HG03520 (cell line): ENCODE data around the gene WNK1.
"Not testable (repeated sequence)": the region's sequence is repeated elsewhere in the genome, so short reads cannot be mapped to it uniquely, and the experiment has no call there.

ENCODE experiments used
- ATAC-seq: cut with Tn5 transposase; IDR thresholded peaks from one replicate; pipeline ENCODE4 v1.9.1; 2021; ENCODE audit warnings: mild to moderate bottlenecking, moderate library complexity; ENCODE audit not compliant: unreplicated experiment

Gene WNK1

GRCh38 chr12:777550-778047 lies 25.2 kb downstream of the WNK1 start:
- ATAC-seq, result no peak

- no peak for ATAC-seq
Measured at GRCh38 chr12:778615-779014, 26.2 kb downstream of the WNK1 start.

DNA sequence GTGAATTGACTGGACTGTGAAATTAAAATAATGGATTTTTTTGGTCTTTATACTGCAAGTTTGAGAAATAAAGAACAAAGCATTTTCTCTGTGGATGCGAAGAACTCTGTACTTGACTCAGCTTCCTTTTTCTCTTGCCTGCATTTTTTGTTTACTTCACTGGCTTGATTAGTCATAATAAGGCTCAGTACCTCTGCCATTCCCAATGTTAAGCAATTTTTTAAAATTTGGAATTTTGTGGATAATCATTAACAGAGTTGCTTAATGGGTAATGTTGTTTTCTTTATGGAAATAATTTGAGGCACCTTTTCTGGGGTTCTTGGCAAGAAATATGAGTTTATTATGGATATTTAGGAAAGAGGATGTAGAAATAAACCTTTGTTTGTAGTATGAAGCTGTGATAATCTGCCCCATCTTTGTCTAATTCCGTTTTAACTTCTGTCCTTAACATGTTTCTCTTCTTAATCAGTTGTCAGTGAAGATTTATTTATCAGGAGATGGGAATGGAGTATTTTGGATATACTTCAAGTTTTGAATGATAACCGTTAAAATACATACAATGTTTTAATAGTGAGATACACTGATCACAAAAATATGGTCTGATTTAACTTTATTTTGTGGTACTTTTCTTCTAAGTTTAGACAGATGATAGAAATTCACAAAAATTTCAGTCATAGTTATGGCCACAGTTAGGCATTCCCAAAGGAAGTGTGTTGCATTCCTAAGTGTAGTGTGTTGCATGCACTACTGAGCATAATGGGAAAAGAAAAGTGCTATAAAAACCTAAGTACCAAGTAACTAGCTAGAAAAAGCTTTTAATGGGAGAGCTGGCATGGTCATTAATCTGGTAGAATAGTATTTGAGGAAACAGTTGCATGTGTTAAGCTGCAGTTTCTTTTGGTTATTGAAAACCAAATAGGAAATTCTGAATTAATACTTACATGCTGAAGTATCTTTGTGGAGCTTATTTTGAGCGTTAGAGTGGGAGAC lies 27.7 kb downstream of the WNK1 start:
- ATAC-seq, result no peak

- ATAC-seq, result no peak
Measured at GRCh38 chr12:780750-781379, 28.5 kb downstream of the WNK1 start.

- ATAC-seq, result no peak
Measured at GRCh38 chr12:785706-786105, 33.3 kb downstream of the WNK1 start.

DNA sequence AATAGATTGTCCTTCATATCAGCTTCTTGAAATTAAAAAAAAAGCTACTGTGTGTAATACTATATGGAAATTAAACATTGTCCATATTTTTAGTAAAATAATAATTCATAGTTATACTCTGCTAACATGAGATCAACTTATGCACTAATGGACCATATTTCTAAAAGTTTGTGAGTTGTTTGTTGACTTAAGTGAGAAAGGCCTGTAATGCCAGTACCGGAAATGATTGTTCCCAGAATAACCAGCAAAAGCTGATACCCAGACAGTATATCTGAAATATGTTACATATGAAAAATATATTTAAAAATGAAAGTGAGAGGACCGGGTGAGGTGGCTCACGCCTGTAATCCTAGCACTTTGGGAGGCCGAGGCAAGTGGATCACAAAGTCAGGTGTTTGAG lies 35.9 kb downstream of the WNK1 start:
- ATAC-seq, result no peak

DNA sequence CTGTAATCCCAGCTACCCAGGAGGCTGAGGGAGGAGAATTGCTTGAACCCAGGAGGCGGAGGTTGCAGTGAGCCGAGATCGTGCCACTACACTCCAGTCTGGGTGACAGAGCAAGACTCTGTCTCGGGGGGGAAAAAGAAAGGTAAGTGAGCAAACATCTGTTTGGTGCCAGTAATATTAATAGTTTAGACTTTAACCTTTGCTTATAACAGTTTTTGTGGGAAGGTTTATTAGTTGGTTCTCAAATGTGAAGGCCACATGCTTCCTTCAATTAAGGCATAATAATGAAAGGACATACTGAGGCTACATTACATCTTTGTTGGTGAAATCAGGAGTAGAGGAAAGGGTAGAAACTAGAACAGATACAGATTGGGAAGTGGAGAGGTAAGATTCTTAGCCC lies 36.4 kb downstream of the WNK1 start:
- ATAC-seq, result not testable (repeated sequence)

DNA sequence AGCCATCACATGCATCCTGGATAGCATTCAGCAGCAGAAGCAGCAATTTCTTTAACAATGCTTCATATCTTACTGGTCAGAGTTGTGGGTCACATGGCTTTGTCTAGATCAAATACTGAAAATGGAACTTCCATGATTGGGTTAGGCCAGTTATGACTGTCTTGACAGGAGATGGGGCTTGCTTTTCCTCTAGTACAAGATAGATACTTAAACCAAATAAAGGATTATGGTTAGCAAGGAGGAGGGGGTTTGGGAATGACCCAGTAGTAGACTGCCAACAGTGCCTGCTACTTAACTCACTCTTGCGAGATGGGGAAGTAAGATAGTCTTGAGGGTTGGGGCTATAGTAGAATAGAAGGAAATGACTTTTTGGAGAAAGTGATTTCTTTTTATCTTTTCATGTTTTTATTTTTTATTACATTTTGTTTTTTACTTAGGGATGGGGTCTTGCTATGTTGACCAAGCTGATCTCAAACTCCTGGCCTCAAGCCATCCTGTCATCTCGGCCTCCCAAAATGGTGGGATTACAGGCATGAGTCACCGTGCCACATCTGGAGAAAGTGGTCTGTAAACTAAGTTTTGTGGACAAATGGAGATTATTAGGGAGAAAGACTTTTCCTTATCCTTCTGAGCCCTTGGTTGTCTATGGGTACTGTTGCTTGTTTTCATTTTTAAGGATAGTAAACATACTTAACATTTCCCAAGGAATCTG lies 37.6 kb downstream of the WNK1 start:
- no peak for ATAC-seq

- no peak for ATAC-seq
Measured at GRCh38 chr12:790608-791007, 38.2 kb downstream of the WNK1 start.

- no peak for ATAC-seq
Measured at GRCh38 chr12:793037-793436, 40.7 kb downstream of the WNK1 start.

- ATAC-seq, result no peak
Measured at GRCh38 chr12:793711-794110, 41.3 kb downstream of the WNK1 start.

GRCh38 chr12:795305-795704 lies 42.9 kb downstream of the WNK1 start:
- ATAC-seq, result no peak

DNA sequence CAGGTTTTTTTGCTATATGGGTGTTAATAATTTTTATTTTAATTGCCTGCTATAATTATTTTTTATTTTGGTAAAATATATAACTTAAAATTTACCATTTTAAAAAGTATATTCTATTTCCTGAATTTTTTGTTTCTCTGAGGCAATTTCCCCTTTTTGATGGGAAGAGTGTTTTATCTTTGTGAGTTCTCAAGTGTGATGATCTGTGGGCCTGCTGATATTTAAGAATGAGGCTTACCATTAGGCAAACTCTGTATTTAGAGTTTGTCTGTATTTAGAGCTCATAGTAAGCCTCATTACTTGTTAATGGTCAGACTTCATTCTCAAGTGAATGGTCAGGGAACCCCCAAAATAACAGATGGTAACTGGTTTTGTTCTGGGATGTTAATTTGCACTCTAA lies 48.0 kb downstream of the WNK1 start:
- no peak for ATAC-seq

GRCh38 chr12:802242-803120 lies 50.1 kb downstream of the WNK1 start:
- no peak for ATAC-seq

DNA sequence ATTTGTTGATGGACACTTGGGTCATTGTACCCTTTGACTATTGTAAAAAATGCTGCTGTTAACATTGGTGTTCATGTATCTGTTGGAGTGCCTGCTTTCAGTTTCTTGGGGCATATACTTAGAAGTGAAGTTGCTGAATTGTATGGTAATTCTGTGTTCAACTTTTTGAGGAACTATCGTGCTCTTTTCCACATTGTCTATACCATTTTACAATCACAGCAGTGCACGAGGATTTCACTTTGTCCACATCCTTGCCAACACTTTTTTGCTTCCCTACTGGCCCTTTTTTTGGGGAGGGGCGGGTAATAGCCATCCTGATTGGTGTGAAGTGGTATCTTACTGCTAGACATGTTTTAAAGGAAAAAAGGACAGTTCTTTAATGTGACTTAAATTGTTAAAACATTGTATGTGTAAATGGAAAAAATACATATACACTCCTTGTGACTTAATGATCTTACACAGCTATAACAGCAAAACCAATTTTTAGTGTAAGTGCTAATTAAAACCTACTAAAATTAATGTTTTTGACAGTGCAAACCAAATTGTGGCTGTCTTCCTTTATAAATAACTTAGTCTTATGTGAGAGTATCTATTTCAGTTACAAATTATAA lies 52.7 kb downstream of the WNK1 start:
- ATAC-seq, result no peak

GRCh38 chr12:806200-806791 lies 53.9 kb downstream of the WNK1 start:
- ATAC-seq, result no peak

DNA sequence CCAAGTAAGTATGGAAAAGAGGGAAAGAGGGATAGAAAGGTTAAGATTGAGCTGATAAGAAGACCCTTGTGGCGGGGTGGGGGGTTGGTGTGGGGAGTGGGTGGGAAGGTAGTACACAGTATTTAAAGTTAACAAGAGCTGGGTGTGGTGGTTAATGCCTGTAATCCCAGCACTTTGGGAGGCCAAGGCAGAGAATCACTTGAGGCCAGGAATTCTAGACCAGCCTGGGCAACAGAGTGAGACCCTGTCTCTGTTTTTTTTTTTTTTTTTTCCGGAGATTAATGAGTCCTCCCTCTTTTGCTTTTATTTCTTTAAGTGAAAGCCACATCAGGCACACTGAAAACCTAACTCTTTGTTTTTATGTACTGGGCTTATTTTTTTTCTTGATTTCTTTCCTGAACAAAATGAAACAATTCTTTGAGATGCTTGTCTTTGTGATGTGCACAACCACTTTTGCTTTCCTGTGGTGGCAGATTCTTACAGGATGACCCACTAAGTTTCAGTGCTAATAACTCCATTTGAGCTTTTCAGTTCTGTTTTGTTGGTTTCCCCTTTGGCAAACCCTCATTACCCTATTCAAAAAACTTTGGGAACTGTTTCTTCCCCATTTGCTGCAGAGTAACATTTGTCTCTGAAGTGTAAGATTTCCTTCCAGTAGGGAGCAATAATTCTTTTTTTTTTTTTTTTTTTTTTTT lies 54.8 kb downstream of the WNK1 start:
- ATAC-seq, result no peak

DNA sequence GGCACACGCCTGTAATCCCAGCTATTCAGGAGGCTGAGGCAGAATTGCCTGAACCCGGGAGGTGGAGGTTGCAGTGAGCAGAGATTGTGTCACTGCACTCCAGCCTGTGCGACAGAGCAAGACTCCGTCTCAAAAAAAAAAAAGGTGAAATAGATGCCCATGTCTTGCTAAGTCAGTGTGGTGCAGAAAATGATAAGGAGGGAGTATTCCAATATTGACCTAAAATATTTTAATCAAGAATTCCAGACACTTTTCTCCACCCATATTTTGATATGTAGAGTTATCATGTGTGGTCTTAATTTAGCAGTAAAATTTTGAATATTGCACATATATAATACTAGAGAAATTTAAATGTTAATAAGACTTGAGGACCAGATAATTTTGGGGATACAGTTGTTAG lies 57.7 kb downstream of the WNK1 start:
- ATAC-seq, result no peak
